Measurements from ENCODE around the gene TRPM4.
A peak's percentile ranks its signal among the peaks of the same experiment; 100 is the strongest.

TRPM4 gene

GRCh38 chr19:49127674-49128544, 29.7 kb upstream of the TRPM4 start:
- peak overlapping the region; percentile 62 for H3K27ac ChIP-seq
- no peaks in the 10 kb centered on the region for H3K27me3 ChIP-seq (ENCODE audit: control insufficient read depth, insufficient read depth, low read length)
- no peaks in the 10 kb centered on the region for H3K9me3 ChIP-seq (ENCODE audit: control insufficient read depth, low read length)
- peak overlapping the region; percentile 78 for H3K4me2 ChIP-seq (ENCODE audit: low read length)
- peak; percentile 36 for TF ChIP-seq CTCF (IDR thresholded peaks at IDR 0.05)
- H3K36me3 ChIP-seq (ENCODE audit: control insufficient read depth, insufficient read depth, low read length) = no peaks in the 10 kb centered on the region
- H3K4me3 ChIP-seq (ENCODE audit: low read depth, low read length) = peak overlapping the region; percentile 31
- H3K9ac ChIP-seq = no peak overlapping the region
- peak overlapping the region; percentile 97 for H2AFZ ChIP-seq
- H3K4me1 ChIP-seq = peaks cover 2% of the 10 kb centered on the region
- H3K79me2 ChIP-seq = peaks cover 2% of the 10 kb centered on the region

GRCh38 chr19:49128545-49129237, 28.9 kb upstream of the TRPM4 start:
- no peak overlapping the region for H2AFZ ChIP-seq
- H3K27me3 ChIP-seq (ENCODE audit: control insufficient read depth, insufficient read depth, low read length) = no peaks in the 10 kb centered on the region
- TF ChIP-seq CTCF (IDR thresholded peaks at IDR 0.05) = no peak
- no peak overlapping the region for H3K4me2 ChIP-seq (ENCODE audit: low read length)
- H3K9ac ChIP-seq = no peak overlapping the region
- no peak overlapping the region for H3K4me3 ChIP-seq (ENCODE audit: low read depth, low read length)
- no peaks in the 10 kb centered on the region for H3K36me3 ChIP-seq (ENCODE audit: control insufficient read depth, insufficient read depth, low read length)
- H3K4me1 ChIP-seq = peaks cover 2% of the 10 kb centered on the region
- no peaks in the 10 kb centered on the region for H3K9me3 ChIP-seq (ENCODE audit: control insufficient read depth, low read length)
- H3K79me2 ChIP-seq = peaks cover 2% of the 10 kb centered on the region
- H3K27ac ChIP-seq = no peak overlapping the region

GRCh38 chr19:49129238-49129583, 28.4 kb upstream of the TRPM4 start:
- Histone ChIP-seq H3K27me3 (ENCODE audit: control insufficient read depth, insufficient read depth, low read length) (no peaks in the 10 kb centered on the region), H2AFZ (no peak overlapping the region), H3K27ac (no peak overlapping the region), H3K36me3 (ENCODE audit: control insufficient read depth, insufficient read depth, low read length) (no peaks in the 10 kb centered on the region), H3K4me1 (peaks cover 2% of the 10 kb centered on the region), H3K4me2 (ENCODE audit: low read length) (no peak overlapping the region), H3K4me3 (ENCODE audit: low read depth, low read length) (no peak overlapping the region), H3K79me2 (peaks cover 2% of the 10 kb centered on the region), H3K9ac (no peak overlapping the region), H3K9me3 (ENCODE audit: control insufficient read depth, low read length) (no peaks in the 10 kb centered on the region)
- TF ChIP-seq CTCF (IDR thresholded peaks at IDR 0.05) = no peak

- no peaks in the 10 kb centered on the region for H3K27me3 ChIP-seq (ENCODE audit: control insufficient read depth, insufficient read depth, low read length)
- no peak overlapping the region for H3K4me2 ChIP-seq (ENCODE audit: low read length)
- no peak overlapping the region for H3K27ac ChIP-seq
- no peaks in the 10 kb centered on the region for H3K9me3 ChIP-seq (ENCODE audit: control insufficient read depth, low read length)
- no peak overlapping the region for H3K4me3 ChIP-seq (ENCODE audit: low read depth, low read length)
- no peak overlapping the region for H2AFZ ChIP-seq
- TF ChIP-seq CTCF (IDR thresholded peaks at IDR 0.05) = no peak
- peaks cover 2% of the 10 kb centered on the region for H3K79me2 ChIP-seq
- peaks cover 2% of the 10 kb centered on the region for H3K4me1 ChIP-seq
- H3K9ac ChIP-seq = no peak overlapping the region
- H3K36me3 ChIP-seq (ENCODE audit: control insufficient read depth, insufficient read depth, low read length) = no peaks in the 10 kb centered on the region
Observed at GRCh38 chr19:49130325-49130724, 27.3 kb upstream of the TRPM4 start.
